ENCODE results near the gene CD247.

GRCh38 chr1:167507719-167508118, 10.6 kb downstream of the CD247 start:
- no peak for TF ChIP-seq EZH2 (IDR thresholded peaks at IDR 0.05)
- no peak for TF ChIP-seq POLR2AphosphoS5 (IDR thresholded peaks at IDR 0.05; ENCODE audit: borderline replicate concordance, low read depth, low read length)
- no peak for TF ChIP-seq FOXP2 (optimal IDR thresholded peaks at IDR 0.05; ENCODE audit: control extremely low read depth, extremely low read length, insufficient read depth)

Measured in SK-N-MC (cell line).